ENCODE data around the gene UST. TPM values are rescaled to one million over a fixed set of nuclear protein-coding genes. Genes with fewer than 3 reads are reported as not detected.

UST gene
- total and polyA plus RNA-seq, 4 donors, result 0.24 to 2.7 (median 0.87) TPM

DNA sequence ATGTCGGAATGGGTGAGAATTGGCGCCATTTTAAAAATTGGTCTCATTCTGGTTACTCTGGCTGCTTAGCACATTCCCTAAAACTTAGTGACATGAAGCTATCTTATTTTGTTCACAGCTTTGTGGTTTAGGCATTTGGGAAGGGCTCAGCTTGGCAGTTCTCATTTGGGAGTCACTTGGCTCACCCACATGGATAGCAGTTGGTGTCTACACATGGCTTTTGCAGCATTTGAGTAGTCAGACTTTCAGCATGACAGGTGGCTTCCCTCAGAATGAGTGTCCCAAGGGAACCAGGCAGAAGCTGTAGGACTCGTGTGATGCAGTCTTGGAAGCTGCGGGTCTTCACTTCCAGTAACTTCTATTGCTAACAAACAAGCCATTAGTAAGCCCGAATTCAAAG, 64.6 kb downstream of the UST start:
- Histone ChIP-seq H3K4me1 (ENCODE audit: control insufficient read depth in 4 of 4, insufficient read depth in 4 of 4, low read length in 3 of 4) (no peaks in the 10 kb centered on the region), H3K36me3 (ENCODE audit: control insufficient read depth in 4 of 4, insufficient read depth in 3 of 4, low read depth in 1 of 4, low read length in 3 of 4) (no peaks in the 10 kb centered on the region), H3K9me3 (ENCODE audit: control insufficient read depth in 4 of 4, low read length in 3 of 4) (no peaks in the 10 kb centered on the region), H3K4me3 (ENCODE audit: low read depth in 1 of 3, low read length in 3 of 3) (no peak overlapping the region), H3K27ac (ENCODE audit: low read depth in 1 of 2, low read length in 2 of 2) (no peak overlapping the region), H3K9ac (ENCODE audit: low read depth in 1 of 2, low read length in 2 of 2) (no peak overlapping the region), H3K27me3 (ENCODE audit: control insufficient read depth in 4 of 4, insufficient read depth in 4 of 4, low read length in 3 of 4) (peaks cover 0 to 2% (median 0%) of the 10 kb centered on the region in 4 donors)
- no peak for DNase-seq (ENCODE audit: low spot score)
- TF ChIP-seq YY1 (IDR thresholded peaks at IDR 0.05) (no peak), TAF1 (conservative IDR thresholded peaks at IDR 0.05) (no peak), FOXA1 (IDR thresholded peaks at IDR 0.05) (no peak), REST (IDR thresholded peaks at IDR 0.05) (no peak), RAD21 (IDR thresholded peaks at IDR 0.05) (no peak), SP1 (IDR thresholded peaks at IDR 0.05) (no peak), HNF4G (IDR thresholded peaks at IDR 0.05) (no peak), FOXA2 (IDR thresholded peaks at IDR 0.05) (no peak), JUND (IDR thresholded peaks at IDR 0.05) (no peak), EGR1 (IDR thresholded peaks at IDR 0.05; ENCODE audit: low read depth in 2 of 2) (no peak), CTCF (IDR thresholded peaks at IDR 0.05; ENCODE audit: low read depth, low read length, missing input control) (no peak)
- TF ChIP-seq, protein P1, sequence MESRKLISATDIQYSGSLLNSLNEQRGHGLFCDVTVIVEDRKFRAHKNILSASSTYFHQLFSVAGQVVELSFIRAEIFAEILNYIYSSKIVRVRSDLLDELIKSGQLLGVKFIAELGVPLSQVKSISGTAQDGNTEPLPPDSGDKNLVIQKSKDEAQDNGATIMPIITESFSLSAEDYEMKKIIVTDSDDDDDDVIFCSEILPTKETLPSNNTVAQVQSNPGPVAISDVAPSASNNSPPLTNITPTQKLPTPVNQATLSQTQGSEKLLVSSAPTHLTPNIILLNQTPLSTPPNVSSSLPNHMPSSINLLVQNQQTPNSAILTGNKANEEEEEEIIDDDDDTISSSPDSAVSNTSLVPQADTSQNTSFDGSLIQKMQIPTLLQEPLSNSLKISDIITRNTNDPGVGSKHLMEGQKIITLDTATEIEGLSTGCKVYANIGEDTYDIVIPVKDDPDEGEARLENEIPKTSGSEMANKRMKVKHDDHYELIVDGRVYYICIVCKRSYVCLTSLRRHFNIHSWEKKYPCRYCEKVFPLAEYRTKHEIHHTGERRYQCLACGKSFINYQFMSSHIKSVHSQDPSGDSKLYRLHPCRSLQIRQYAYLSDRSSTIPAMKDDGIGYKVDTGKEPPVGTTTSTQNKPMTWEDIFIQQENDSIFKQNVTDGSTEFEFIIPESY (IDR thresholded peaks at IDR 0.05), result no peak
- 92% methylated on average over 5 of the region's 5 CpGs for WGBS

DNA sequence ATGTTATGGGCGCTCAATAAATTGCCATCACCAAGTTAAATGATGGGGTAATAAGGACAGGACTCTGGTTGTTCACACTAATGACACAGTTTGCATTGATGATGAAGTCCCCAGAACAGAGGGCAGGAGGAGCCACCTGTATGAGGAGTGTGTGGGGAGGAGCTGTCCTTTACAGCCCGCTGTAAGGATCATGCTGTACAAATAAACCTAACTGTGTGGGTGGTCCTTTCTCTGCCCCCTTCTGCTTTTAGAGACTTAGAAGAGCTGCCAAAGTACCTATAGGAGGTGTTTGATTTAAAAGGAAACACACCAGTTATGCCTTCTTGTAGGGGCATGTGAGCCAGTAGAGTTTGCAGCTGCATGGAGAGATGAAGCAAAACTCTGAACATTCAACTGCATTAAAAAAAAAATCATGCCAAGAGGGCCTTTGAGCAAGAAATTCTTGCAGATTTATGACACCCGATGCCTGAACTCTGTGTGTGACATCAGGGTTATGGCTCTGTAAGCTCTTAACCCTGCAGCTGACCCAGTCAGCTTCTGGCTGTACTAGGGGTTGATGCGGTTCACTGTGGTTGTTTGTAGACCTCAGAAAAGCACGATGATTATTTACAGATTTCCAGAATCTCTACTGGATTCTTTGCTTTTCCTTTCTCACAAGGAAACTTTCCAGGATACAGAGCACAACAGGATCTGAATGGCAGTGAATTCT, 67.4 kb downstream of the UST start:
- DNase-seq (ENCODE audit: low spot score), result no peak
- no peak overlapping the region for H3K4me3 ChIP-seq (ENCODE audit: low read depth in 1 of 3, low read length in 3 of 3)
- peaks cover 0 to 2% (median 0%) of the 10 kb centered on the region in 4 donors for H3K27me3 ChIP-seq (ENCODE audit: control insufficient read depth in 4 of 4, insufficient read depth in 4 of 4, low read length in 3 of 4)
- H3K36me3 ChIP-seq (ENCODE audit: control insufficient read depth in 4 of 4, insufficient read depth in 3 of 4, low read depth in 1 of 4, low read length in 3 of 4), result no peaks in the 10 kb centered on the region
- no peak for TF ChIP-seq TAF1 (conservative IDR thresholded peaks at IDR 0.05)
- peak; percentile 79 to 81 for TF ChIP-seq RXRA (IDR thresholded peaks at IDR 0.05)
- no peak for TF ChIP-seq JUND (IDR thresholded peaks at IDR 0.05)
- TF ChIP-seq NR2F2 (IDR thresholded peaks at IDR 0.05), result peak; percentile 93
- TF ChIP-seq HNF4A (conservative IDR thresholded peaks at IDR 0.05), result no peak
- 51% methylated on average over 5 of the region's 5 CpGs for WGBS
- H3K27ac ChIP-seq (ENCODE audit: low read depth in 1 of 2, low read length in 2 of 2), result no peak overlapping the region
- no peak overlapping the region for H3K9ac ChIP-seq (ENCODE audit: low read depth in 1 of 2, low read length in 2 of 2)
- H3K4me1 ChIP-seq (ENCODE audit: control insufficient read depth in 4 of 4, insufficient read depth in 4 of 4, low read length in 3 of 4), result peaks cover 0 to 6% (median 0%) of the 10 kb centered on the region in 4 donors
- no peaks in the 10 kb centered on the region for H3K9me3 ChIP-seq (ENCODE audit: control insufficient read depth in 4 of 4, low read length in 3 of 4)
